IPS-18a (cell line): ENCODE measurements around the gene MACROD2.

Source experiments
- H3K27ac ChIP-seq: one replicate; pipeline ENCODE4 v1.5.1; 2013; ENCODE audit warnings: low read length
- H3K27me3 ChIP-seq: one replicate; pipeline ENCODE4 v1.6.1; 2013; ENCODE audit warnings: mild to moderate bottlenecking, low read length; ENCODE audit not compliant: control insufficient read depth, insufficient read depth
- H3K36me3 ChIP-seq: one replicate; pipeline ENCODE4 v1.6.1; 2013; ENCODE audit warnings: low read depth, low read length; ENCODE audit not compliant: control insufficient read depth
- H3K4me1 ChIP-seq: one replicate; pipeline ENCODE4 v1.6.1; 2013; ENCODE audit warnings: low read depth, low read length; ENCODE audit not compliant: control insufficient read depth
- H3K4me3 ChIP-seq: one replicate; pipeline ENCODE4 v1.5.1; 2013; ENCODE audit warnings: low read length
- H3K9ac ChIP-seq: one replicate; pipeline ENCODE4 v1.6.1; 2013; ENCODE audit warnings: mild to moderate bottlenecking, low read length, moderate library complexity
- H3K9me3 ChIP-seq: one replicate; pipeline ENCODE4 v1.6.1; 2013; ENCODE audit warnings: low read depth, low read length; ENCODE audit not compliant: control insufficient read depth

MACROD2 gene

DNA sequence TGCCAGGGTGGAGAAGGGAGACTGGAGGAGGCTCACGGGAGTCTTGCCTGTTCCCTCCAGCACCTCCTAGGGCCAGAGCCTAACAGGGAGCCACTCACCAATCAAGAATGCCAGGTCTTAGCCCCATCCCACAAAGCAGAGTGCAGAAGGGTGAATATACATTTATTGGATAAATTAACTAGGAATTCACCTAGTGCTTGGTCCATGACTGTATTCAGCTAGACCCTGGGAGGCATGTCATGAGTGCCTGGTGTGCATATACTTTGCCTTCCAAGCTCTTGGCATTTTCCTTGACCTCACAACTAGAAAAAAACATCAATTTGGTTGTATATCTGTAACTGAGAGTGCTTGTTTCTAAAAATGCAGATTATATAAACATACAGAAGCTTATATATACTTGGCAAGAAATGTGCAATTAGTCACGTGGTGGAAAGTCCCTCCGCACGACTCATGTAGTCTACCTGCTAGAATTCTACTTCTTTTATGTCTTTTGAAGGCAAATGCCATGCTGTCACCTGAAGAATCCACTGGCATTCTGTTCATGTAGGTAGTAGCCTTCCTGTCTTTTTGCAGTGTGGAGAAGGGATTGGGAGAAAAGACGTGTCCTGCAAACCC, 1586.9 kb downstream of the MACROD2 start:
- Histone ChIP-seq H3K27ac (no peak overlapping the region), H3K9ac (no peak overlapping the region), H3K4me3 (no peak overlapping the region), H3K4me1 (peaks cover 17% of the 10 kb centered on the region), H3K27me3 (no peaks in the 10 kb centered on the region), H3K9me3 (no peaks in the 10 kb centered on the region), H3K36me3 (no peaks in the 10 kb centered on the region)

DNA sequence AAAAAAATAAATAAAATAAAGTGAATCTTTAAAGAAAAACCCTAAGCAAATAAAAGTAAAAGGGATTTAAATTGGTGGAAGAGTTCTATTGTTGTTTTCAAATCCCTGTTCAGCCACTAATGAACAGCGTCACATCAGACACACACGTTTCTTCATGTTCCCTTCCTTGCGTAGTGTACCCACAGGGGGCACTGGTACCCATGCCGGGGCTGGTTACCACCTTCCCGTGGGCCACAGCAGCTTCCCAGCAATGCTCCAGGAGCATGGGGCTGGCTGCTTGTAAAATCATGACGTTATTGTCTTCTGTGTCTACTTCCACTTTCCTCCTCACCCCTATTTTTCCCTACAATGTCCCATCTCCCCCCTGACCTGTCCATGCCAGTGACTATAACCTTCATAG, 1589.2 kb downstream of the MACROD2 start:
- no peak overlapping the region for H3K9ac ChIP-seq
- no peak overlapping the region for H3K27ac ChIP-seq
- H3K4me3 ChIP-seq = no peak overlapping the region
- peaks cover 15% of the 10 kb centered on the region for H3K4me1 ChIP-seq
- no peaks in the 10 kb centered on the region for H3K9me3 ChIP-seq
- no peaks in the 10 kb centered on the region for H3K27me3 ChIP-seq
- no peaks in the 10 kb centered on the region for H3K36me3 ChIP-seq

DNA sequence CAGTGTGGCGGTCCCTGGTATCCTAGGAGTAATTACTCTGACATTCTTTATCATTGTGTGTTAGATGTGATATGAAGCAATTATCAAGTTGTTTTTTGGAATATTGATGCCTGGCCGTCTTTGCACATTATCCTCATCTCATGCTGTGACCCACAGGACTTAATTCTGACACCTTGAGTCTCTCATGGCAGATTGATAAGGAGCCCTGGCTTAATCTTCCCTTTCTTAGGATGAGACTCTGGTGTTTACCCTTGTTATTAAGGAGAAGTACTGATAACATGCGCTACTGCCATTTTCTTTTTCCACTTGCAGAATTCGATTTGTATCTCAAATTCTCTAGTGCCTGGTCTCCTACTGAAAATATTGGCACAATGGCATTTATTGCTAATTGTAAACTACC, 1597.8 kb downstream of the MACROD2 start:
- H3K27ac ChIP-seq = no peak overlapping the region
- H3K27me3 ChIP-seq = no peaks in the 10 kb centered on the region
- H3K4me3 ChIP-seq = no peak overlapping the region
- H3K9me3 ChIP-seq = no peaks in the 10 kb centered on the region
- H3K4me1 ChIP-seq = no peaks in the 10 kb centered on the region
- no peak overlapping the region for H3K9ac ChIP-seq
- no peaks in the 10 kb centered on the region for H3K36me3 ChIP-seq

DNA sequence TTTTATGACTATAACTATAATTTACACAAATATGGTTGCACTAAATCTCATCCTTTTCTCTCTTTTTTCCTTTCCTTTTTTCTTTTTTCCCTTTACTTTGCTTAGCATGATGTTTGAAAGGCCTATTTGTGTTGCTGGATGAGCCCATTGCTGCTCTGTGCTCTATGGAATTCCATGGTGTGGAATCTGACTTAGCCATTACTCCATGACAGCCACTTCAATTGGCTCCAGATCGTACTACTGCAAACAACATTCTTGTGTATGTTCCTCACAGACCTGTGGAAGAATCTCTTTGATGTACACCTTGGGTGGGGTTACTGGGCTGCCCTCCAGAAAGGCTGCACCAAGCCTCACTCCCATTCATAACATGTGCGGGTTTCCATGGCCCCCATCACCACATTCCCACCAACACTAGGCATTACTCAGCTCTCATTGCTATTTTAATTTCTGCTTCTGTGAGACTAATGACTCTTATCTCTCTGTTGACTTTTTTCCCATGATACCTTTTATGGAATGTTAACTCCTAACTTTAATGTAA, 1598.9 kb downstream of the MACROD2 start:
- Histone ChIP-seq H3K27ac (no peak overlapping the region), H3K9ac (no peak overlapping the region), H3K4me3 (no peak overlapping the region), H3K4me1 (no peaks in the 10 kb centered on the region), H3K36me3 (no peaks in the 10 kb centered on the region), H3K27me3 (no peaks in the 10 kb centered on the region), H3K9me3 (no peaks in the 10 kb centered on the region)

DNA sequence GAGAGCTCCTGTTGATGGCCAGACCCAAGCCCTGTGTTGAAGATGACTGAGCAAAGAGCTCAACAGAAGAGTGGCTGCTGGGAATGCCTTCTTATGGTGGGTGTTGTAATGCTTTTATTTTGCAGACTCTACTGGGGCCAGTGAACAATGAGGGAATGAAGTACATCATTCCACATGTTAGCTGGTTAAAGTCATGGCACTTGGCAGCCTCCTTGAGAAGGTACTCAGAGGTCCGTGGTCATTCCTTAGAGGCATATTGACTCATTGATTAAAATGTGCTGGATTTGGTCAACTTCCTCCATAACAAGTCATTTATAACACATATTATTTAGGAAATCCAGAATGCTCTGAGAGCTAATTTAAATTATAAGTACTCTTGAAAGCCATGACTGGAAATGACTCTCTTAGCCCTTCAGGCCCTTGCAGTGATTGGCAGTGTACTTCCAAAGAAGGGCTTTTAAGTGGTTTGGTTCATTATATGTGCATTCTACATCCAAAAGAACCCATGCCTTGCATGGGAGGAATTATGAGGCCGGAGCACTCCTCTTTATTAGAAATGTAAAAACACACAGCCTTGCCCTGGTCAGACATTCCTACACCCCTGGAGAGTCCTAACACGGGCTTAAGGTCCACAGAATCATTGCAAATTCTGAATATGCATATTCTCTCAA, 1601.0 kb downstream of the MACROD2 start:
- Histone ChIP-seq H3K9me3 (no peaks in the 10 kb centered on the region), H3K27ac (no peak overlapping the region), H3K36me3 (no peaks in the 10 kb centered on the region), H3K4me3 (no peak overlapping the region), H3K27me3 (no peaks in the 10 kb centered on the region), H3K9ac (no peak overlapping the region), H3K4me1 (no peaks in the 10 kb centered on the region)

DNA sequence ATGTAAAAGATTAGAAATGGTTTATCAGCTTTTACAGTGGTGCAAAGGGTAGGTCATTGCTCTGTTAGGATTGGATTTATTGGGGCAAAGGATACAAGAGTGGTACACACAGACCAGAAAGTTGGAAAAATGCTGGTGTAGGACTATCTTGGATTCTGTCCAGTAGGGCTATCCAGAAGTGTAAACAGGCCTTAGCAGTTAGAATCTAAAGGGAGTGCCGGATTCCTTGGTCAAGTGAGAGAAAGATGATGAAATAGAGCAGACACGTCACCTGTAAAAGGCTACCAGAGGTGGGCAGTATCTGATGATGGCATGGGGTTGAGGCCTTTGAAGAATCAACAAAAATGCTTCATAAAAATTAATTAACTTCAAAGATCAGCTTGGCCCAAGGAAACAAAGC, 1602.0 kb downstream of the MACROD2 start:
- Histone ChIP-seq H3K4me1 (no peaks in the 10 kb centered on the region), H3K27ac (no peak overlapping the region), H3K9ac (no peak overlapping the region), H3K4me3 (no peak overlapping the region), H3K27me3 (no peaks in the 10 kb centered on the region), H3K36me3 (no peaks in the 10 kb centered on the region), H3K9me3 (no peaks in the 10 kb centered on the region)

DNA sequence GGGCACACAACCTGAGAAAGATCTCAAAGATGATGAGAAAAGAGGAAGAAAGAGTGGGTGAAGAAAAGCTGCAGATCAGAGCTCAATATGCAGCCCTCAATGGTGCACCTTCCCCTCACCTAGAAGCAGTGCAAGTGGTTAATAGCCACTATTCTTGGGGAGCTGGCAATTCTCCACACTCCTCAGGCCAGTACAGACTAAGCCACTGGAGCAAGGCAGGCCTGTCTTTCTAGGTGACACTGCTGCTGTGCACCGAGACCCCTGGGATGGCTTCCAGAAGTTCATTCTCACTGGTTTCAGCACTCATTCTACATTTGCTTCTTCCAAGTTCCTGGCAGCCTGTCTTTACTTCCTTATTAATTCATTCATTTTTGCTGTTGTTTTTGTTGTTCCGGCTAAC, 1604.6 kb downstream of the MACROD2 start:
- Histone ChIP-seq H3K9me3 (no peaks in the 10 kb centered on the region), H3K27ac (no peak overlapping the region), H3K36me3 (no peaks in the 10 kb centered on the region), H3K4me3 (no peak overlapping the region), H3K27me3 (no peaks in the 10 kb centered on the region), H3K4me1 (no peaks in the 10 kb centered on the region), H3K9ac (no peak overlapping the region)

DNA sequence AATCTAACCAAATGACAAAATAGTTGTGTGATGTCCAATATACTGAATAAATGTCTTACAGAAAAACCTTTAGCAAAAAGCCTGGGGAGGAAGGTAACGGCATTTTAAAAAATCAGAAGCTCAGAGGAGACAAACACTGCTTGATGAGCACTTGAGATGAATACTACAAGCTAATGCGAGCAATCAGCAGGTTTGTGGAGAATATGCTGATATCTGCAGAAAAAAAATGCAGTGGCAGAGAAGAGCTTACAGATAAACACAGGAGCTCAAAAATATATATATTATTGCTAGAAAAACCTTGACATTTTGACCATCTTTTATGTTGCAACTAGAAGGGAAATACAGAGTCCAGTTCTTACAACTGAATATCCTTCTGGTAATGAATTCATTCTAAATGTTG, 1605.2 kb downstream of the MACROD2 start:
- Histone ChIP-seq H3K27ac (no peak overlapping the region), H3K36me3 (no peaks in the 10 kb centered on the region), H3K9me3 (no peaks in the 10 kb centered on the region), H3K27me3 (no peaks in the 10 kb centered on the region), H3K9ac (no peak overlapping the region), H3K4me1 (no peaks in the 10 kb centered on the region), H3K4me3 (no peak overlapping the region)

DNA sequence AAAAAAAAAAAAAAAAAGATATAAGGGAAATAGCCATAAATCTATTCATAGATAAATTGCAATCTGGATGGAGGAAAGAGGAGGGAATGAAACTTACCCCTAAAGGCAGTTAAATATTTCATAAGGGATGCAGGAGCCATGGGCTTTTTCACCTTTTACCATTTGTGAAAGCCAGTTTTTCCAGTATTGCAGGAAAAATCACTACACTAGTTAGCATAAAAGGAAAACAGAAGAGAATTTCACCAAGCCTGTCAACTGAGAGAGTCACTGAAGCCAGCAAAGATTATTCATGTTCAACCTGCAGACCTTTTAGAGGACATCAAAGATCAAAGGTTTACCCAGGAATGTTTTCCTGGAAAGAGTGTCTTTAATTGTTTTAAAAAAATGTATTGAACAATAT, 1608.2 kb downstream of the MACROD2 start:
- no peaks in the 10 kb centered on the region for H3K9me3 ChIP-seq
- no peaks in the 10 kb centered on the region for H3K4me1 ChIP-seq

DNA sequence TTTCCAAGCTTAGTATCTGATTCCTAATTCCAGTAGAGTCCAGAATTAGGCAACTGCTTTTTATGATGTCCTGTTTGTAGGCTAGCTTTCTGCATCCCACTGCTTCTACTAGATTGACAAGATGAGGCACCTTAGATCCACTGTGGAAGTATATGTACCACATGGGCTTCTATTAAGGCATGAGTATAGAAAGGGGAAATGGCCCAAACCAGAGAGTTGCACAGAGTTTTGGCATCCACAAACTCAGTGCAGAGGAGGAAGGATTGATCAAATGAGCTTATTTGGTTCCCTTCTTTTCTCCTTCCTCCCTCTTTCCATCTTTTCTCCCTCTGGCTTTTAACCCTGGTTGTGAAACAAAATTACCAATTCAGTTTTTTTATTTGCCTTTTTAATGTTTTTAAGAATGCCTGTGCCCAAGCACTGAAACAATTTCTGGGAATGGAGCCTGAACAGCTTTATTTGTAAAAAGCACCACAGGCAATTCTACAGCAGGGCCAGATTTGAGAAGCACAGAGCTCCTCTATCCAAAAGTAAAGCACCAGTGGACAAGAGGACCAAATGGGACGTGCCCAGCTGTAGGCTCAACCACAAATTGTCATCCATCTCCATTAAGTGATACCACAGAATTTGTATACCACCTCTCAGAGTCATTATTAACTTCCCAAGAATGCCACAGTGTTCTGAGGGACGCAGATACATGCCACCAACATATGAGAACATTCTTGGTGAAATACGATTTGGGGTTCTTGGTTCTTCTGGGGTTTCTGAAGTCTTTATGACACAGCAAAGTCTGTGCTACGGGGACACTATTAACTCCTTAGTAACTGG, 1608.9 kb downstream of the MACROD2 start:
- no peak overlapping the region for H3K27ac ChIP-seq
- no peaks in the 10 kb centered on the region for H3K27me3 ChIP-seq
- no peaks in the 10 kb centered on the region for H3K4me1 ChIP-seq
- H3K4me3 ChIP-seq = no peak overlapping the region
- no peaks in the 10 kb centered on the region for H3K9me3 ChIP-seq
- H3K9ac ChIP-seq = no peak overlapping the region
- H3K36me3 ChIP-seq = no peaks in the 10 kb centered on the region

More for the DNA sequence above, 1608.2 kb downstream of the MACROD2 start:
- Histone ChIP-seq H3K27ac (no peak overlapping the region), H3K27me3 (no peaks in the 10 kb centered on the region), H3K9ac (no peak overlapping the region), H3K36me3 (no peaks in the 10 kb centered on the region), H3K4me3 (no peak overlapping the region)

DNA sequence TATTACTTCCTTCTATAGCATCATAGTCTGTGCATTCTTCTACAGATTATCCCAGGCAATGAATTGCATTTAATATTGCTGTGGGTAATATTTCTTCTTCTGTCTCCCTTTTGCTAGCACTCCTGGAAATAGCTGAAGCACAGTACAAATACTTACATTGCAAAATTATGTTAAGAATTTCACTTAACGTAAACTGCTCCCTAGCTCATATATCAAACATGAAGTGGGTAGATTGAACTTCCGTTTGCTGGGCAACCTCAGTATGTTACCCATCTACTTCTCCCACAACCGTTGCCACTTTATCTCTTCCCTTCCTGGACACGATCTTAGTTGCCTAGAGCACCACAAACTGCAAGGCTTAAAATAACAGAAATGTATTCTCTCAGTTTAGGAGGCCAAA, 1614.6 kb downstream of the MACROD2 start:
- no peak overlapping the region for H3K27ac ChIP-seq
- H3K4me3 ChIP-seq = no peak overlapping the region
- H3K9ac ChIP-seq = no peak overlapping the region
- no peaks in the 10 kb centered on the region for H3K4me1 ChIP-seq
- H3K9me3 ChIP-seq = no peaks in the 10 kb centered on the region
- no peaks in the 10 kb centered on the region for H3K36me3 ChIP-seq
- H3K27me3 ChIP-seq = no peaks in the 10 kb centered on the region
